Activated CD4-positive, alpha-beta T cell treated with anti-CD3 and anti-CD28 coated beads for 4 hours (primary cell): ENCODE measurements around the gene CCDC80.

ENCODE experiments used
- DNase-seq, 2 donors: peaks; one replicate each; pipeline ENCODE4 v3.0.0-alpha.2; 2020

CCDC80 gene

DNA sequence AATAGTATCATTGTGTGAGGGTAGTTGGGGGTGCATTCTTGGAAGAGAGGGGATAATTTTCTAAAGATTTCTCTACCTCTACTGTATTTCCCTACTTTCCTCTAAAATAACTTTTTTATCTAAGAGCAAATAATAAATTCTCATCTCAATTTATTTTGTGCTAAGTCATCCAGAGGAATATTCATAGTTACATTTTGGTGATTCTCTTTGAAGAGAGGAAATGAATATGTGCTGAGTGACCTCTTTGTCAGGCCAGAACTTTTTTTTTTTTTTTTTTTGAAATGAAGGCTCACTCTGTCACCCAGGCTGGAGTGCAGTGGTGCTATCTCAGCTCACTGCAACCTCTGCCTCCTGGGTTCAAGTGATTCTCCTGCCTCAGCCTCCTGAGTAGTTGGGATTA lies 15.1 kb upstream of the CCDC80 start:
- DNase-seq: no peak

- no peak for DNase-seq
Observed at GRCh38 chr3:112654979-112655378, 14.0 kb upstream of the CCDC80 start.

- no peak for DNase-seq
Observed at GRCh38 chr3:112654492-112654891, 13.5 kb upstream of the CCDC80 start.

DNA sequence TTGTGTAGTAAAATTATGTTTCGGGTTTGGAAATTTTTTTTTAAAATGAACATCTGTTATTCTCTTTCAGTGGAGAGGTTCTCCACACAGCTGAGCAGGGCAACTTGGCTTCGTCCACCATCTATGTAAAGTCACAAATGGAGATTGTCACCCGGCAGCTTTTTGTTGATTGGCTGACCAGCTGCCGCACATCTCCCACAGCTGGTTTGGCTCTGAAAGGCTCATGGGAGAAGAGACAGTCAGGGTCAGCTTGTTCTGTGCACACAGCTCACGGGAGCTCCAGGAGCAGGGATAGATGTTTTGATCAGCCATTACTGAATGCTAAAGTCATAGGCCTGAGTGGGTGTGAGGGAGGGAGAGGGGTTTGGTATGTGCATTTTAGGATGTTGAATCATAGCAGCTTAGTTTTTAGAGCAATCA lies 12.9 kb upstream of the CCDC80 start:
- no peak for DNase-seq

DNA sequence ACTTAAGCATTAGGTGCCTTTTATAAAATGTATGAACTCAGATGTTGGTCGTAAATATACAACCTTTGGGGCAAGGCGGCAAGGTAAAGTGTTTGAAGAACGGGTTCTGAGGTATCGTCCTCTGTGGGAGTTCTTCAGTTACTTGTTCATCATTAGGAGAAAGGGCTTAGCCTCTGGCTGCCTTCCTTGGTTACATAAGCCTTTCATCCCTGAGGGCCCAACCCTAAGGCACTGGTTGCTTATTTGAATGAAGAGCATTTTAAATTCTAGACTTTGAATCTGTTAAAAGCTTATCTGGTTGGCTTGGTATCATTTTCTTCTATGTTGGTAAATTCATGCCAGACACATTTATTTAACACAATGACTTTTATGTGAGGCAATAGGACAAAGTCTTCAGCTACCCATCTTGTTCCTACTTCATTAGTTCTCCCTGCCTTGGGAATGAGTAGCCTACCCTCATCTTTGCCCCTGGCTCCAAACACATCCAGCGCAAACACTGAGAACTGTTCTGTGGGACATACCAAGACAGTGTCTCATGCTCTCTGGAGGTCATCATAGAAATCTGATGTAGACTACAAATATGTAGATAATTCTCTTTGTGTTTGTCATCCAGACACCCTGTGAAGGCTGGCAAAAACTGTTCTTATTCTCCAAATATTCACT lies 12.4 kb upstream of the CCDC80 start:
- DNase-seq: no peak

DNA sequence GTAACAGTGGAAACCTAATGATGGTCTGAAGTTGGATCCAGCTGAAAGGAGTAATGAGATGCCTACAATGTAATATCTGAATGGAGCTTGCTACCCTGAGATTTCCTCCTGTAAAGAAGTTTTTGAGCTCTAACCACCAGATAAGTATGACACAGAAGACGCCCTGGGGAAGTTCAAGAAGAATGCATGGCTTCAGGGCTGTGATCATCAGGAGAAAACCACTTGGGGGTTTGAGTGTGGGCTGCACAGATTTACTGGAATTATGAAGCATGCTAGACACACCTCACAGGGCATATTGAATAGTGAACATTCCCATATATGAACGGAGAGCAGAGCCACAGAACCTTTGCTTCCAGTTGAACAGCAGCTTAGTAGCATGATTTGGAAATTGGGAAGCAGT lies 10.6 kb upstream of the CCDC80 start:
- DNase-seq: no peak

GRCh38 chr3:112651071-112651470 lies 10.1 kb upstream of the CCDC80 start:
- DNase-seq: no peak

GRCh38 chr3:112650482-112650881 lies 9.5 kb upstream of the CCDC80 start:
- no peak for DNase-seq

DNA sequence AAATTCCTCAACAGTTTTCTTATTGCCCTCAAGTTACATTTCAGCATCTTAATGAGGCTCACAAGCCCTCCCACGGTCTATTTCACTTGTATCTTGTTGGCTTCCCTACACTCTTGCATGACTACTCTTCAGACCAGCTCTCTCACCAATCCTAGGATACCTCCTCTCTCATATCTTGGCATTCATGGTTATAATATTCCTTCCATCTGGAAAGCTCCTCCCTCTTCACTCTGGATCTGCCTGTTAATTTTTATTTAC lies 8.5 kb upstream of the CCDC80 start:
- no peak for DNase-seq

GRCh38 chr3:112647122-112647521 lies 6.2 kb upstream of the CCDC80 start:
- DNase-seq: no peak

GRCh38 chr3:112646623-112647022 lies 5.7 kb upstream of the CCDC80 start:
- no peak for DNase-seq

DNA sequence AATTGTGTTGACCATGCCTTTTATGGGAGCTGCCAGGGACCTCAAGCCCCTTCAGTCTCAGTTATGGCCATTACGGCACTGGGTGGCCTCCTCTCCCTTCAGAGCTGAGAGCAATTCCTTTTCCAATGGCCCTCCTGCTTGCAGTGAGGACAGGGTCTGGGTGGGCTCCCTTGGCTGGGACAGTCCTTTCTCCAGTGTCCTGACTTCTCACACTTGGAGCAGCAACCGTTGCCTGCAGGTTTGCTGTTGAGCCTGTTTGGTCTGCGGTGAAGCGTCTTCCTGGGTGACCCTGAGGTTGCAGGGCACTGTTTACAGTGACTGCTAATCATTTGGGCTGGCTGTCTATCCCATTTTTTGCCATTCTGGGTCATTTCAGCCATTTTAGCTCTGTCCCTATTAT lies 3.5 kb upstream of the CCDC80 start:
- no peak for DNase-seq

DNA sequence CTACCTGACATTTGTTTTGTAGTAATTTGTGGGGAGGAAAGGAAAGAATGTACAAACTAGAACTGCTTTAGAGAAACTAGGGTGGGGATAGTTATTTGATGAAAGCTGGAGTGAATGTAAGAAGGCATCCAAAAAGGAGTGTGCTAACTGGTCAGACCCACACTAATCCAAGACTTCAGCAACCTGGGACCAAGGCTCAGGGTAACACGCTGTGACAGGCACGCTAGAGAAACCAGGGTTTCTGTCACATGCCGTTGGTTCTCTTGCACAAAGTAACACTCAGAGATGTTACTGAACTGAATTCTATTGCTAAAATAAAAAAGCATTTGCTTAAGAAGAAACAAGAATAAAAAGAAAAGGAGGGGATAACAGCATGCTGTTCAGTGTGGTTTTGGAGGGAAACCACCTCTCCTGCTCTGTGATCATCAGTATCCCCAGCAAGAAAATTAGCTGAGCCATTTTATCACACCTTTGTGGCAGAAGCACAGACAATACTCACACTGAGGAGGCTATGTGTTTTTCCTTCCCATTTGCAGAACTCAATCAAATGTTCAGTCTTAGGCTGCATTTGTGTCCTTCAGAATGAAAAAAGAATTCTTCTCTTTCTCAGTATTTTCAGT lies 2.8 kb upstream of the CCDC80 start:
- DNase-seq: no peak

DNA sequence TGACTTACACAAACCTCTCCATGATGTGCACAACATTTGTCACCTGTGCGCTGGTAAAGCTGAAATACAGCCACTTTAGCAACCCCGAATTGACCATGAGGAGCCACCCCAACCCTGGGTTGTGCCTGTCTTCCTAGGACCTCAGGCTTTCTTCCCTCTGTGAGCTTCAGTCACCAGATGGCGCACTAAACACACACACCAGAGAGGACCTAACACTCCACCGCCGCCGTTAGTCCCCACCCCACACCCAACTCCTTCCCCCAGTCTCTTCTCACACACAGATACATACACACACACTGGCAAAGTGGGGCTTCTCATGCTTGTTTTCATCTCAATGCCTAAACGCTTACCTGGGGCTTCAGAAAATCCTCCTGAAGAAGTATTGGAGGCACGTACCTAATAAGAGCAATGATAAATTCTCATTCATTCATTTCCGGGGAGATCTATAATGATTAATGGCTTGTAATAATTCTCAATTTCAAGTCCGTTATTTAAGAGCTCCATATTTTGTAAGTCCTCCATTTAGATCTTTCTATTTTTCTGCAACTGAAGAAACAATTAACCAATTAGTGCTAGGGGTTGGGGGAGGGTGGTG lies 2.1 kb upstream of the CCDC80 start:
- DNase-seq: peak; percentile 80 to 81

GRCh38 chr3:112640276-112640929 lies 540 bp downstream of the CCDC80 start:
- no peak for DNase-seq

DNA sequence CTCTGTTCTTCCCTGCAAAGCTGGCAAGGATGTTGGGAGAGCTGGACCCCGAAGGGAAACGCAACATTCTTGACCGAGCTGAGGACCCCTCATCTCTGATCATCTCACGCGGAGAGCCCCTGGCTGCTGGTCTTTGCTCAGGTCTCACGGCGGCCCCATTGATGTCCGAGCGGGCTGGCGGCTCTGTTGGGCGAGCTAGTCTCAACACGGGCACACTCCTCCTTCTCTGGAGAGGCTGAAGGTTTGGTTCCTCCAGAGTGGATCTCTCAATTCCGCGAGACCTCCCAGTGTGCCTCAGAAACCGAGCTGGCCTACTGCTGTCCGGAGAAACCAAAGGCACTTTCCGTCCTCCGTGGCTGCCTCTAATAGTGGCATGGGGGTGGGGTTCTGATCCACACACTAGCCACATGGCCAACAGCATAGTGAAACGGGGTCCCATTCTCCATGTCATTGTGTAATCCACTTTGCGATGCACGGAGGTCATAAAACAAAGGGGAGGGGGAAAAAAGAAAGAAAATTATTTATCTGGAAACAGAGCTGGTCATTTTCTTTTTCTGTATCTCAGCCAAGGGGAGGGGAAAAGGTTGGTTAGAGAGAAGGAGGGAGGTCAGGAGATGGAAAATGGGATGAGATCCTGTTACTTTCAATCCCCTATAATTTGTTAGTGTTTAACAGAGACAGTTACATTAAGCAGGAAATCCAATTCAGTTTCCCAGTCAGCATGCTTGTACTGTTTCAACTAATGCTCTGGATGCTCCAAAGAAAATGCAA lies 1.3 kb downstream of the CCDC80 start:
- DNase-seq: no peak

GRCh38 chr3:112638327-112639020 lies 2.5 kb downstream of the CCDC80 start:
- no peak for DNase-seq

DNA sequence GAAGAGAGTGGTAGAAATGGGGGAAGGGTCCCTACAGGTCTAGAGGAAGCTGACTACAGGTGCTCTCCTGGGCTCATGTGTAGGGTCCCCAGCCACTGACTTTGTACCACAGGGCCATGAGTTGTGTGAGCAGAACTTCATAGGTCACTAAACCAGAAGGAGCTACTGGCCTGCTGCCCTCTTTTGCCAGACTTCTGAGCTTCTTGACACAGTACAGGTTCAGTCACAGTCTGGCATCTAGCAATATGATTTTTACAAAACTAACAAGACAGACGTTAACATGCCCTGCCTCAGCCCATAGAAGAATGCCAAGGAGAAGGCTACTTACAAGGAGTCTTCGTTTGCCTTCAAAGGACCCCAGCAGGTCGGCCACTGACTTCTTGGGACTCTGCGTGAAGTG lies 3.2 kb downstream of the CCDC80 start:
- no peak for DNase-seq

- no peak for DNase-seq
Observed at GRCh38 chr3:112635674-112636073, 5.3 kb downstream of the CCDC80 start.

DNA sequence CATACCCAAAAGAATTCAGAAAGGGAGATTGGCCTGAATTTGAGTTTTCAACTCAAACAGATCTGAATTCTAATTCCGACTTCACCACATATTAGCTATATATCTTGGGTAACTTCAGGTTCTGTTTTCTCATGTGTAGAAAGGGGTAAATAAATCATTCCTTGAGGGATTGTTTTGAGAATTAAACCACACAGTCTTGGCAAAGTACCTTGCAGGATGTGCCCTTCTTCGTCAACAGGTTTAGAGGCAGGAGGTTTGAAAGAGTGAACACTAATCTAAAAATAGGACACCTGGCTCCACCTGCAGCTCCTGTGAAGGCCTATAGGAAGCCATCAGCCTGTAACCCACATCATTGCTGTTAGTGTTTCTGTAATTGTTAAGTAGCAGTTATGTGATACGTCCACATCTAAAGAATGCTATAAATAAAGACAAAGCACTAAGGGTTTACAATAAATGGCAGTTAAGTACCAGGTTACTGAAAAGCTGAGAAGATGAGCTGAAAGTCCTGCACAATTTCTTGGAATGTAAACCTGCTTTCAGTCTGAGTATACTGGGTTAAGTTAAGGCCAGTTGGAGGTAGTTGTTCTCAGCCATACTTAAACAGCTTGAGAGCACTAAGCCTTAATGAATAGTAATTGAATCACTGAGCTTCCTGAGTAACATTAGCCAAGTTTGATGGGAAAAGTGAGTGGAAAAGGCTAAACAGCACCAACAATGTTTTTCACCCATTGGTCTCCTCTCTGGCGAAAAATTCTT lies 6.0 kb downstream of the CCDC80 start:
- no peak for DNase-seq

- no peak for DNase-seq
Observed at GRCh38 chr3:112633757-112634156, 7.2 kb downstream of the CCDC80 start.

- no peak for DNase-seq
Observed at GRCh38 chr3:112633191-112633590, 7.8 kb downstream of the CCDC80 start.
